Natural killer cell (primary cell): ENCODE results near the gene GATAD2A. TPM values are rescaled to one million over a fixed set of nuclear protein-coding genes. Genes with fewer than 3 reads are reported as not detected.

ENCODE experiments used
- ATAC-seq, 3 donors: fragments of 150-1000 bp in 2 of 3; fragments of 200-7000 bp in 1 of 3; cut with Tn5 transposase; 1 replicate in 1 of 3; 2 replicates in 2 of 3; pipeline ENCODE4 v1.10.0; 2021; ENCODE audit warnings: mild to moderate bottlenecking in 2 of 3, moderate library complexity in 2 of 3
- DNase-seq, 2 donors: peaks; one replicate each; pipeline versions ENCODE4 v3.0.0 to v3.0.0-alpha.2; 2013 to 2021; ENCODE audit warnings: mixed read lengths in 1 of 2
- H3K27ac ChIP-seq: one replicate; pipeline ENCODE4 v1.5.1; 2013; ENCODE audit warnings: mild to moderate bottlenecking, low read length
- H3K27me3 ChIP-seq: one replicate; pipeline ENCODE4 v1.6.1; 2013; ENCODE audit warnings: low read length; ENCODE audit not compliant: control insufficient read depth, insufficient read depth
- H3K36me3 ChIP-seq: one replicate; pipeline ENCODE4 v1.6.1; 2013; ENCODE audit warnings: low read length; ENCODE audit not compliant: control insufficient read depth, insufficient read depth
- H3K4me1 ChIP-seq: one replicate; pipeline ENCODE4 v1.6.1; 2013; ENCODE audit warnings: low read length; ENCODE audit not compliant: control insufficient read depth, insufficient read depth
- H3K4me3 ChIP-seq: one replicate; pipeline ENCODE4 v1.5.1; 2013; ENCODE audit warnings: low read length
- H3K9me3 ChIP-seq: one replicate; pipeline ENCODE4 v1.6.1; 2013; ENCODE audit warnings: low read length; ENCODE audit not compliant: control insufficient read depth, insufficient read depth
- H3K27ac Mint-ChIP-seq, 2 donors: one replicate each; pipeline ENCODE4 v1.8.0; 2022; ENCODE audit warnings: mild to moderate bottlenecking in 2 of 2, mixed read lengths in 2 of 2, moderate library complexity in 1 of 2
- H3K27me3 Mint-ChIP-seq, 2 donors: one replicate each; pipeline ENCODE4 v1.8.0; 2022; ENCODE audit warnings: low read depth in 2 of 2, mixed read lengths in 2 of 2
- H3K36me3 Mint-ChIP-seq: one replicate; pipeline ENCODE4 v1.8.0; 2022; ENCODE audit warnings: mixed read lengths
- H3K4me1 Mint-ChIP-seq, 2 donors: one replicate each; pipeline ENCODE4 v1.8.0; 2022; ENCODE audit warnings: mixed read lengths in 2 of 2
- H3K4me3 Mint-ChIP-seq: one replicate; pipeline ENCODE4 v1.8.0; 2022; ENCODE audit warnings: mild to moderate bottlenecking, moderate library complexity, mixed read lengths
- H3K9me3 Mint-ChIP-seq, 2 donors: one replicate each; pipeline ENCODE4 v1.8.0; 2022; ENCODE audit warnings: mixed read lengths in 2 of 2
- WGBS: methylation state at CpG from one replicate; pipeline ENCODE4 v1.1.7; 2013; ENCODE audit warnings: missing lambda C conversion rate; ENCODE audit not compliant: insufficient coverage; 5-methylcytosine and 5-hydroxymethylcytosine counted together
- intact Hi-C: fragments of 100-400 bp; cut with micrococcal nuclease; formaldehyde crosslinking; loops from one replicate; pipeline ENCODE4 v1.14.2; 2022
- total RNA-seq, 4 donors: library from RNA; stranded (reverse); fragments of 120-200 nt in 1 of 4; gene quantifications; one replicate each; pipeline versions ENCODE4 v1.2.3 to v1.2.4, GENCODE V29; 2013 to 2022
- TF ChIP-seq, protein P1 (sequence below): fragments of 200-600 bp; IDR thresholded peaks from one replicate; pipeline ENCODE4 v1.8.0; 2022; ENCODE audit warnings: antibody characterized with exemption

The GATAD2A gene
- total RNA-seq, 3 donors from 2014 or later (not counting 1 experiment from before 2014, with no cell fraction given) = 209 to 232 (median 230) TPM

DNA sequence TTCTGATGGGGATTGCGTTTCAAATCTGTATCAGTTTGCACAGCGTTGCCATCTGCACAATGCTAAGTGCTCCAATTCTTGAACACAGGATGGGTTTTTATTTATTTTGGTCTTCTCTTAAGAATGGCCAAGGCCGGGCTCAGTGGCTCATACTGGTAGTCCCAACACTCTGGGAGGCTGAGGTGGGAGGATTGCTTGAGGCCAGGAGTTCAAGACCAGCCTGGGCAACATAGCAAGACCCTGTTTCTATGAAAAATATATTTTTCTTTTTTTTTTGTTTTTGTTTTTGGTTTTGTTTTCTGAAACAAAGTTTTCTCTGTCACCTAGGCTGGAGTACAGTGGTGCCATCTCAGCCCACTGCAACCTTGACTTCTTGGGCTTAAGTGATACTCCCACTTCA lies 117.7 kb downstream of the GATAD2A start:
- Mint-ChIP-seq H3K9me3 (no peaks in the 10 kb centered on the region), H3K27me3 (no peaks in the 10 kb centered on the region), H3K27ac (no peak overlapping the region), H3K4me3 (no peak overlapping the region), H3K36me3 (no peaks in the 10 kb centered on the region), H3K4me1 (peaks cover 12 to 26% of the 10 kb centered on the region in 2 donors)
- ATAC-seq (no peak), DNase-seq (no peak)
- H3K27me3 ChIP-seq = no peaks in the 10 kb centered on the region
- TF ChIP-seq, protein P1, sequence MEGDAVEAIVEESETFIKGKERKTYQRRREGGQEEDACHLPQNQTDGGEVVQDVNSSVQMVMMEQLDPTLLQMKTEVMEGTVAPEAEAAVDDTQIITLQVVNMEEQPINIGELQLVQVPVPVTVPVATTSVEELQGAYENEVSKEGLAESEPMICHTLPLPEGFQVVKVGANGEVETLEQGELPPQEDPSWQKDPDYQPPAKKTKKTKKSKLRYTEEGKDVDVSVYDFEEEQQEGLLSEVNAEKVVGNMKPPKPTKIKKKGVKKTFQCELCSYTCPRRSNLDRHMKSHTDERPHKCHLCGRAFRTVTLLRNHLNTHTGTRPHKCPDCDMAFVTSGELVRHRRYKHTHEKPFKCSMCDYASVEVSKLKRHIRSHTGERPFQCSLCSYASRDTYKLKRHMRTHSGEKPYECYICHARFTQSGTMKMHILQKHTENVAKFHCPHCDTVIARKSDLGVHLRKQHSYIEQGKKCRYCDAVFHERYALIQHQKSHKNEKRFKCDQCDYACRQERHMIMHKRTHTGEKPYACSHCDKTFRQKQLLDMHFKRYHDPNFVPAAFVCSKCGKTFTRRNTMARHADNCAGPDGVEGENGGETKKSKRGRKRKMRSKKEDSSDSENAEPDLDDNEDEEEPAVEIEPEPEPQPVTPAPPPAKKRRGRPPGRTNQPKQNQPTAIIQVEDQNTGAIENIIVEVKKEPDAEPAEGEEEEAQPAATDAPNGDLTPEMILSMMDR = no peak
- no peak overlapping the region for H3K4me3 ChIP-seq
- H3K36me3 ChIP-seq = peaks cover 22% of the 10 kb centered on the region
- 100% methylated on average over 3 of the region's 3 CpGs for WGBS
- intact Hi-C loops = no loop called here
- no peaks in the 10 kb centered on the region for H3K9me3 ChIP-seq
- H3K4me1 ChIP-seq = peaks cover 7% of the 10 kb centered on the region
- no peak overlapping the region for H3K27ac ChIP-seq

DNA sequence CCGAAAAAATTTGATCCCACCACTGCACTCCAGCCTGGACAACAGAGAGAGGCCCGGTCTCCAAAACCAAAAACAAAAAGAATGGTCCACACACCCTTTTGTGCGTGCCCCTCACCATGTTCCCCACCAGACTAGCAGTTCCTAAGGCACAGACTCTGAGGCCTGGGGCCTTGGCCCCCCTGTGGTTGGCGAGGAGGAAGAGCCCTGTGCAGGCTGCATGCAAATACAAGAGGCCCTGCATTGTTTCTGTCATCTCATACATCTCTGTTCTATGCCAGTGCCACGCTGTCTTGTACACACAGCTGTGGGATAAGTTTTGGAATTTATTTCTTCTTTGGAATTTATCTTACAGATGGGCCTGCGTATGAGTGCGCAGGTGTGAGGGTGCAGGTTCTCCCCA lies 118.6 kb downstream of the GATAD2A start:
- intact Hi-C loops = no loop called here
- H3K36me3 Mint-ChIP-seq = no peaks in the 10 kb centered on the region
- H3K4me1 Mint-ChIP-seq = peaks cover 11 to 26% of the 10 kb centered on the region in 2 donors
- WGBS = 77% methylated on average over 7 of the region's 7 CpGs
- H3K9me3 Mint-ChIP-seq = no peaks in the 10 kb centered on the region
- H3K4me1 ChIP-seq = peaks cover 7% of the 10 kb centered on the region
- H3K27ac ChIP-seq = no peak overlapping the region
- peaks cover 25% of the 10 kb centered on the region for H3K36me3 ChIP-seq
- no peaks in the 10 kb centered on the region for H3K9me3 ChIP-seq
- TF ChIP-seq, protein P1 = no peak
- H3K27me3 ChIP-seq = no peaks in the 10 kb centered on the region
- DNase-seq = no peak
- no peak overlapping the region for H3K4me3 ChIP-seq
- H3K27me3 Mint-ChIP-seq = no peaks in the 10 kb centered on the region
- ATAC-seq = no peak
- H3K27ac Mint-ChIP-seq = no peak overlapping the region
- no peak overlapping the region for H3K4me3 Mint-ChIP-seq

DNA sequence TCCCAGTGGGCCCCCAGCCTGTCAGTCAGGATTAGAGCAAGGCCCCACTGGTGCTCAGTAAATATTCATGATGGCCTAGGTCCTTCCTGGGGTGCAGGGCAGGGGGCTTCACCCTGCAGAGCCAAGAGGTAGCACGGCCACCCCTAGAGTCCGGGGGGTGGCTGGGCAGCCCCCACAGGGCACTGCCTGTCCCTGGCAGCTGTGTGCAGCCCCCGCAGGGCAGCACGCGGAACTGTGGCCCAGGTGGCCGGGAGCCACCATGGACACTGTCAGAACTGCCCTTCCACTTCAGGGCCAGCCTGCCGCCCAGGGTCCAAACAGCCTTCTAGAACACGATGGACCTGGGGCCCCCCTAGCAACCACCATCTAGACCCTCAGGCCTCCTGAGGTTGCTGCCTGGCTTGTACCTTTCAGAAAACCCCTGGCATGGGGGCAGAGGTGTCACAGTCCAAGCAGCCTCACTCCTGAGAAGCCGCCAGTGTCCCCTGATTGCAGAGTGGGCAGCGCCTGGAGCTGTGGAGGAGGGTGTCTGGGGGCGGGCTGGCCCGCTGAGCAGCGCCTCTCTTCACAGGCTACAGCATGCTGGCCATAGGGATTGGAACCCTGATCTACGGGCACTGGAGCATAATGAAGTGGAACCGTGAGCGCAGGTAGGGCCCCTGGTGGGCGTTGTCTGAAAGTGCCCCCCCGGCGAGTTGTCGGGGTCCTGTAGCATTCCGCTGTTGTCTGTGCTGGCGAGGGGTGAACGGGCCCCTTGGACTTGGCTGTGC lies 120.3 kb downstream of the GATAD2A start:
- DNase-seq = no peak
- H3K36me3 ChIP-seq = peaks cover 21% of the 10 kb centered on the region
- H3K4me1 Mint-ChIP-seq = peaks cover 2 to 13% of the 10 kb centered on the region in 2 donors
- no peak for ATAC-seq
- H3K27me3 Mint-ChIP-seq = no peaks in the 10 kb centered on the region
- H3K27ac Mint-ChIP-seq = no peak overlapping the region
- no peaks in the 10 kb centered on the region for H3K27me3 ChIP-seq
- no peaks in the 10 kb centered on the region for H3K9me3 ChIP-seq
- H3K4me3 Mint-ChIP-seq = no peak overlapping the region
- no peaks in the 10 kb centered on the region for H3K4me1 ChIP-seq
- no peaks in the 10 kb centered on the region for H3K9me3 Mint-ChIP-seq
- 93% methylated on average over 23 of the region's 23 CpGs for WGBS
- no peak overlapping the region for H3K27ac ChIP-seq
- no peak overlapping the region for H3K4me3 ChIP-seq
- H3K36me3 Mint-ChIP-seq = no peaks in the 10 kb centered on the region
- intact Hi-C loops = no loop called here
- TF ChIP-seq, protein P1 = no peak
